ENCODE data around the gene NT5C.

DNA sequence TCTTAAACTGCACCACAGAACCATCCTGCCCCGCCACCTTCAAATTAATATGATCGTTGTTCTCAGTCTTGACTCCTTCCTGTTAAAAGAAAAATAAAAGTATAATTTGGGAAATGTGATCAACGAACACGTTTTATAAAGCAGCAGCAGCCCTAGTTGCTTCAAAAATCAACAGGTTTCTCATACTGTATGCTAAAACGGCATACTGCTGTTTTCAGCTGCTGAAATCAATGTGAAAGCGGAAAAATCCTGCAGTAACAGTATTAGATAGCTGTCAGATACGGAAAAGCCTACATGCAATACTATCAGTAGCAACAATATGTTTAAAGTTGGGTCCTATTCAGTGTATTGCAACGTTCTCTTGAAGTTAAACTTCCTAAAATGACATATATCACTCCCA lies 49.6 kb upstream of the NT5C start:
- TF ChIP-seq, protein P1, sequence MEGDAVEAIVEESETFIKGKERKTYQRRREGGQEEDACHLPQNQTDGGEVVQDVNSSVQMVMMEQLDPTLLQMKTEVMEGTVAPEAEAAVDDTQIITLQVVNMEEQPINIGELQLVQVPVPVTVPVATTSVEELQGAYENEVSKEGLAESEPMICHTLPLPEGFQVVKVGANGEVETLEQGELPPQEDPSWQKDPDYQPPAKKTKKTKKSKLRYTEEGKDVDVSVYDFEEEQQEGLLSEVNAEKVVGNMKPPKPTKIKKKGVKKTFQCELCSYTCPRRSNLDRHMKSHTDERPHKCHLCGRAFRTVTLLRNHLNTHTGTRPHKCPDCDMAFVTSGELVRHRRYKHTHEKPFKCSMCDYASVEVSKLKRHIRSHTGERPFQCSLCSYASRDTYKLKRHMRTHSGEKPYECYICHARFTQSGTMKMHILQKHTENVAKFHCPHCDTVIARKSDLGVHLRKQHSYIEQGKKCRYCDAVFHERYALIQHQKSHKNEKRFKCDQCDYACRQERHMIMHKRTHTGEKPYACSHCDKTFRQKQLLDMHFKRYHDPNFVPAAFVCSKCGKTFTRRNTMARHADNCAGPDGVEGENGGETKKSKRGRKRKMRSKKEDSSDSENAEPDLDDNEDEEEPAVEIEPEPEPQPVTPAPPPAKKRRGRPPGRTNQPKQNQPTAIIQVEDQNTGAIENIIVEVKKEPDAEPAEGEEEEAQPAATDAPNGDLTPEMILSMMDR (IDR thresholded peaks at IDR 0.05 in 4 of 5, conservative IDR thresholded peaks at IDR 0.05 in 1 of 5), result no peak
- no peak for TF ChIP-seq POLR2A (IDR thresholded peaks at IDR 0.05)

Measured in gastrocnemius medialis (tissue), 4 donors.